AG10803 (cell line): Measurements from ENCODE around the gene MYOM3.
A peak's percentile ranks its signal among the peaks of the same experiment; 100 is the strongest.

Source experiments
- DNase-seq: peaks from one replicate; pipeline ENCODE4 v3.0.0; 2010; ENCODE audit warnings: low read depth
- H3K4me3 ChIP-seq: 2 replicates; pipeline ENCODE4 v1.5.1; 2011; ENCODE audit warnings: mild to moderate bottlenecking, low read length, control low read depth
- CTCF ChIP-seq: conservative IDR thresholded peaks from 2 replicates; pipeline ENCODE4 v1.5.1; 2011; ENCODE audit warnings: mild to moderate bottlenecking, low read length, control low read depth, inconsistent platforms

The MYOM3 gene

GRCh38 chr1:24090736-24091135, 21.2 kb downstream of the MYOM3 start:
- DNase-seq = no peak
- no peak for TF ChIP-seq CTCF
- H3K4me3 ChIP-seq = no peak overlapping the region

- DNase-seq = no peak
- no peak for TF ChIP-seq CTCF
- H3K4me3 ChIP-seq = no peak overlapping the region
Measured at GRCh38 chr1:24089743-24090555, 22.0 kb downstream of the MYOM3 start.

- no peak for TF ChIP-seq CTCF
- H3K4me3 ChIP-seq = no peak overlapping the region
- no peak for DNase-seq
Measured at GRCh38 chr1:24089027-24089742, 22.8 kb downstream of the MYOM3 start.

GRCh38 chr1:24086466-24086865, 25.5 kb downstream of the MYOM3 start:
- TF ChIP-seq CTCF = no peak
- DNase-seq = no peak
- no peak overlapping the region for H3K4me3 ChIP-seq

- H3K4me3 ChIP-seq = no peak overlapping the region
- TF ChIP-seq CTCF = no peak
- DNase-seq = peak; percentile 81
Measured at GRCh38 chr1:24085546-24085945, 26.4 kb downstream of the MYOM3 start.

- no peak for DNase-seq
- H3K4me3 ChIP-seq = no peak overlapping the region
- no peak for TF ChIP-seq CTCF
Measured at GRCh38 chr1:24085007-24085406, 26.9 kb downstream of the MYOM3 start.

- H3K4me3 ChIP-seq = no peak overlapping the region
- DNase-seq = no peak
- TF ChIP-seq CTCF = no peak
Measured at GRCh38 chr1:24084050-24084449, 27.9 kb downstream of the MYOM3 start.
